Breast epithelium (tissue), 3 donors: ENCODE measurements around the gene SYNPO2.
"Not testable (repeated sequence)": the region's sequence is repeated elsewhere in the genome, so short reads cannot be mapped to it uniquely, and the experiment has no call there.

Experiments
- POLR2A ChIP-seq: fragments of 450-650 bp; IDR thresholded peaks from one replicate; pipeline ENCODE4 v1.6.1; 2016; ENCODE audit warnings: antibody characterized with exemption, mild to moderate bottlenecking, moderate library complexity
- POLR2AphosphoS5 ChIP-seq, 3 donors: sonication (generic); formaldehyde crosslinking; IDR thresholded peaks; one replicate each; pipeline ENCODE4 v1.6.1; 2017; ENCODE audit warnings: antibody characterized with exemption in 3 of 3
- TF ChIP-seq, protein P1 (sequence below), 3 donors: fragments of 450-650 bp; IDR thresholded peaks; one replicate each; pipeline ENCODE4 v1.5.1; 2016 to 2017; ENCODE audit warnings: antibody characterized with exemption in 3 of 3, mild to moderate bottlenecking in 3 of 3, moderate library complexity in 3 of 3

DNA sequence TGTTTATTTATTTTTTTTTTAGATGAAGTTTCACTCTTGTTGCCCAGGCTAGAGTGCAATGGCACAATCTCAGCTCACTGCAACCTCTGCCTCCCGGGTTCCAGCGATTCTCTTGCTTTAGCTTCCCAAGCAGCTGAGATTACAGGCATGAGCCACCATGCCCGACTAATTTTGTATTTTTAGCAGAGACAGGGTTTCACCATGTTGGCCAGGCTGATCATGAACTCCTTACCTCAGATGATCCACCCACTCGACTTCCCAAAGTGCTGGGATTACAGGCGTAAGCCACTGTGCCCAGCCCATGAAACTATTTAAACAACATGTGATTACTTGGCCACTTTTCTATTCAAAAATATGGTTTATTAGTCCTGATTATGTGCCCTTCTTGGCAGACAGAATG is 158.4 kb downstream of the SYNPO2 start:
- TF ChIP-seq, protein P1, sequence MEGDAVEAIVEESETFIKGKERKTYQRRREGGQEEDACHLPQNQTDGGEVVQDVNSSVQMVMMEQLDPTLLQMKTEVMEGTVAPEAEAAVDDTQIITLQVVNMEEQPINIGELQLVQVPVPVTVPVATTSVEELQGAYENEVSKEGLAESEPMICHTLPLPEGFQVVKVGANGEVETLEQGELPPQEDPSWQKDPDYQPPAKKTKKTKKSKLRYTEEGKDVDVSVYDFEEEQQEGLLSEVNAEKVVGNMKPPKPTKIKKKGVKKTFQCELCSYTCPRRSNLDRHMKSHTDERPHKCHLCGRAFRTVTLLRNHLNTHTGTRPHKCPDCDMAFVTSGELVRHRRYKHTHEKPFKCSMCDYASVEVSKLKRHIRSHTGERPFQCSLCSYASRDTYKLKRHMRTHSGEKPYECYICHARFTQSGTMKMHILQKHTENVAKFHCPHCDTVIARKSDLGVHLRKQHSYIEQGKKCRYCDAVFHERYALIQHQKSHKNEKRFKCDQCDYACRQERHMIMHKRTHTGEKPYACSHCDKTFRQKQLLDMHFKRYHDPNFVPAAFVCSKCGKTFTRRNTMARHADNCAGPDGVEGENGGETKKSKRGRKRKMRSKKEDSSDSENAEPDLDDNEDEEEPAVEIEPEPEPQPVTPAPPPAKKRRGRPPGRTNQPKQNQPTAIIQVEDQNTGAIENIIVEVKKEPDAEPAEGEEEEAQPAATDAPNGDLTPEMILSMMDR (IDR thresholded peaks at IDR 0.05): not testable (repeated sequence)
- not testable (repeated sequence) for TF ChIP-seq POLR2A; POLR2AphosphoS5 (IDR thresholded peaks at IDR 0.05)
